IMR-90 (cell line): ENCODE data around the gene HNF1B.

ENCODE experiments used
- BHLHE40 ChIP-seq: fragments of 150-350 bp; IDR thresholded peaks from 2 replicates; pipeline ENCODE4 v1.6.1; 2016; ENCODE audit warnings: mild to moderate bottlenecking, low read depth, low read length
- CTCF ChIP-seq: conservative IDR thresholded peaks from 2 replicates; pipeline ENCODE4 v1.5.1; 2012; ENCODE audit warnings: mild to moderate bottlenecking, low read depth, low read length, improper control_type of control experiment
- FOS ChIP-seq: fragments of 150-350 bp; IDR thresholded peaks from 2 replicates; pipeline ENCODE4 v1.6.1; 2016; ENCODE audit warnings: low read depth, low read length
- MXI1 ChIP-seq: IDR thresholded peaks from 2 replicates; pipeline ENCODE4 v1.6.1; 2012; ENCODE audit warnings: low read depth, mild to moderate bottlenecking, low read length, moderate library complexity, borderline replicate concordance
- NFE2L2 ChIP-seq: fragments of 150-350 bp; IDR thresholded peaks from 2 replicates; pipeline ENCODE4 v1.6.1; 2016; ENCODE audit warnings: low read depth, mild to moderate bottlenecking, low read length
- POLR2A ChIP-seq: IDR thresholded peaks from 2 replicates; pipeline ENCODE4 v1.6.1; 2012; ENCODE audit warnings: mild to moderate bottlenecking, low read depth, low read length
- RAD21 ChIP-seq: IDR thresholded peaks from 2 replicates; pipeline ENCODE4 v1.6.1; 2012; ENCODE audit warnings: low read length, improper control_type of control experiment
- RCOR1 ChIP-seq: IDR thresholded peaks from 2 replicates; pipeline ENCODE4 v1.6.1; 2012; ENCODE audit warnings: mild to moderate bottlenecking, low read length, improper control_type of control experiment; ENCODE audit not compliant: insufficient replicate concordance
- RFX5 ChIP-seq: IDR thresholded peaks from 2 replicates; pipeline ENCODE4 v1.8.0; 2012; ENCODE audit warnings: low read depth, mild to moderate bottlenecking, low read length, moderate library complexity
- SMC3 ChIP-seq: fragments of 150-350 bp; IDR thresholded peaks from 2 replicates; pipeline ENCODE4 v1.6.1; 2016; ENCODE audit warnings: low read depth, mild to moderate bottlenecking, antibody characterized with exemption, low read length, moderate library complexity
- TF ChIP-seq, protein P1 (sequence below): fragments of 150-350 bp; IDR thresholded peaks from 2 replicates; pipeline ENCODE4 v1.6.1; 2017; ENCODE audit warnings: mild to moderate bottlenecking, antibody characterized with exemption, low read length, low read depth

DNA sequence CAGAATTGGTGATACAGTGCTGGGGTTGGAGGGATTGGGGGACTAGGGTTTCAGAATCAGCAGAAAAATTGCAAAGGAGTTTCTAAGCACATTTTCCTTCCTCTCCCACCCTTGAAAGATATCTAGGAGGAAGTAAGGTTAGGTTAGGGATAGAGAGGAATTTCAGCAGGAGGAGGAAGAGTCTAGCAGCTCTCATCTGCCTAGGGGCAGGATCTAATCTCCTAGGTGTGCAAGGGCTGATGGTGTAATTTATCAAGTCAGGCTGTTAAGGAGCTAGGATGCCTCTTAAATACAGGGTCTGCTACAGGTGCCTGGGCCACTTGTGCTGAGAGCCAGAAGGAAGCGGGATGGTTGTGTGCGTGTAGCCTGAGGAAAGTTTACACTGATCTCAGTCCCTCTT, 1.8 kb upstream of the HNF1B start:
- TF ChIP-seq CTCF = no peak
- no peak for TF ChIP-seq POLR2A
- TF ChIP-seq SMC3 = no peak
- TF ChIP-seq RAD21 = no peak
- no peak for TF ChIP-seq BHLHE40
- TF ChIP-seq MXI1 = no peak
- no peak for TF ChIP-seq RCOR1
- TF ChIP-seq NFE2L2 = no peak
- TF ChIP-seq, protein P1, sequence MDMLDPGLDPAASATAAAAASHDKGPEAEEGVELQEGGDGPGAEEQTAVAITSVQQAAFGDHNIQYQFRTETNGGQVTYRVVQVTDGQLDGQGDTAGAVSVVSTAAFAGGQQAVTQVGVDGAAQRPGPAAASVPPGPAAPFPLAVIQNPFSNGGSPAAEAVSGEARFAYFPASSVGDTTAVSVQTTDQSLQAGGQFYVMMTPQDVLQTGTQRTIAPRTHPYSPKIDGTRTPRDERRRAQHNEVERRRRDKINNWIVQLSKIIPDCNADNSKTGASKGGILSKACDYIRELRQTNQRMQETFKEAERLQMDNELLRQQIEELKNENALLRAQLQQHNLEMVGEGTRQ = no peak
- no peak for TF ChIP-seq FOS
- no peak for TF ChIP-seq RFX5
